GM12891 (cell line): ENCODE measurements around the gene KTN1.

ENCODE experiments used
- POLR2A ChIP-seq: IDR thresholded peaks from 2 replicates; pipeline ENCODE4 v1.6.1; 2011; ENCODE audit warnings: low read depth, low read length, control low read depth
- POLR2AphosphoS5 ChIP-seq: IDR thresholded peaks from 2 replicates; pipeline ENCODE4 v1.6.1; 2011; ENCODE audit warnings: low read depth, low read length, control low read depth
- POU2F2 ChIP-seq: IDR thresholded peaks from 2 replicates; pipeline ENCODE4 v1.6.1; 2011; ENCODE audit warnings: low read depth, mild to moderate bottlenecking, control low read depth, low read length, moderate library complexity
- SPI1 ChIP-seq: IDR thresholded peaks from 2 replicates; pipeline ENCODE4 v1.6.1; 2011; ENCODE audit warnings: low read depth, low read length, control low read depth
- TAF1 ChIP-seq: IDR thresholded peaks from 2 replicates; pipeline ENCODE4 v1.6.1; 2011; ENCODE audit warnings: low read depth, low read length, control low read depth

DNA sequence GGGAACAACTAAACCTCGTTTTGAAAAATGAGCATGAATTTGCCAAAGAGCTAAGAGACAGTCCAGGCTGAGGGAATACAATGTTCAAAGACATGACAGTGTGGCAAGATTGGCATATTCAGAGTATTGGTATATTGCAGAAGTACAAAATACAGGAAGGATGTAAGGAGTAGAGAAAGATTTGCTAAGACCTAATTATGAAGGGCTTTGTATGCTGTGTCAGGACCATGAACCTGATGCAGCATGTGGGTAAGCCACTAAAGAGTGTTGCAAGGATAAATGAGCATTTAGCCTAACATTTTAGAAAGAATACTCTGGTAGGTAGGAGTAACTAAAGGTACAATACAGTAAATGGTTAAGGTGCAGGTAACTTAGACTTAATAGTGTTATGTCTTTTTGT lies 65.1 kb downstream of the KTN1 start:
- TF ChIP-seq TAF1 (no peak), POLR2AphosphoS5 (no peak), POLR2A (no peak), POU2F2 (no peak), SPI1 (no peak)
